IMR-90 (cell line): ENCODE data around the gene TRAF6. TPM values are rescaled to one million over a fixed set of nuclear protein-coding genes. Genes with fewer than 3 reads are reported as not detected.

Source experiments
- ATAC-seq: fragments of 200-7000 bp; cut with Tn5 transposase; 2 replicates; pipeline ENCODE4 v1.9.1; 2020; ENCODE audit warnings: low read depth, mild to moderate bottlenecking, moderate library complexity
- BruUV-seq: library from RNA; stranded (reverse); fragments of 400-500 nt; replicated peaks from 2 replicates; lab custom pipeline; 2021; lab: Mats Ljungman, UMichigan
- CTCF ChIA-PET: fragments of 300-600 bp; formaldehyde crosslinking; extraction: SDS; loops from one replicate; lab custom pipeline; 2021; ENCODE audit warnings: antibody characterized with exemption; lab: Yijun Ruan, JAX
- POLR2A ChIA-PET: fragments of 300-600 bp; sonication (Branson Sonifier 250); formaldehyde crosslinking; loops from one replicate; lab custom pipeline; 2022; ENCODE audit warnings: antibody characterized with exemption; ENCODE audit not compliant: unreplicated experiment; lab: Charles Lee
- DNase-seq: peaks from one replicate; pipeline ENCODE4 v3.0.0; 2013
- H2AFZ ChIP-seq: replicated peaks from 2 replicates; pipeline ENCODE3; 2013; ENCODE audit warnings: low read length, mild to moderate bottlenecking; ENCODE audit not compliant: poor library complexity
- H2AK5ac ChIP-seq: 2 replicates; pipeline ENCODE4 v1.6.1; 2013; ENCODE audit warnings: low read depth, low read length, inconsistent platforms
- H2AK9ac ChIP-seq: replicated peaks from 2 replicates; pipeline ENCODE3; 2013; ENCODE audit warnings: mild to moderate bottlenecking, low read depth, low read length, moderate library complexity; ENCODE audit not compliant: poor library complexity
- H2BK120ac ChIP-seq: 2 replicates; pipeline ENCODE4 v1.6.1; 2013; ENCODE audit warnings: low read depth, low read length, inconsistent platforms
- H2BK15ac ChIP-seq: 3 replicates; pipeline ENCODE4 v1.6.1; 2013; ENCODE audit warnings: low read depth, low read length, inconsistent platforms
- H2BK20ac ChIP-seq: 2 replicates; pipeline ENCODE4 v1.6.1; 2013; ENCODE audit warnings: low read depth, mild to moderate bottlenecking, inconsistent platforms, low read length, moderate library complexity
- H2BK5ac ChIP-seq: 2 replicates; pipeline ENCODE4 v1.6.1; 2013; ENCODE audit warnings: mild to moderate bottlenecking, low read depth, low read length, inconsistent platforms; ENCODE audit not compliant: poor library complexity, severe bottlenecking
- H3K14ac ChIP-seq: replicated peaks from 2 replicates; pipeline ENCODE4 v1.6.1; 2013; ENCODE audit warnings: low read depth, low read length, inconsistent platforms
- H3K18ac ChIP-seq: 2 replicates; pipeline ENCODE4 v1.6.1; 2013; ENCODE audit warnings: low read depth, low read length, control low read depth
- H3K23ac ChIP-seq: 2 replicates; pipeline ENCODE4 v1.6.1; 2013; ENCODE audit warnings: low read depth, low read length, inconsistent platforms
- H3K27ac ChIP-seq: 2 replicates; pipeline ENCODE4 v1.5.1; 2013; ENCODE audit warnings: mild to moderate bottlenecking, control low read depth, low read length; ENCODE audit not compliant: insufficient read depth
- H3K27me3 ChIP-seq: 2 replicates; pipeline ENCODE4 v1.6.1; 2013; ENCODE audit warnings: low read length; ENCODE audit not compliant: control insufficient read depth, insufficient read depth
- H3K36me3 ChIP-seq: 2 replicates; pipeline ENCODE4 v1.6.1; 2013; ENCODE audit warnings: low read length, mixed read lengths; ENCODE audit not compliant: control insufficient read depth, insufficient read depth
- H3K4ac ChIP-seq: 2 replicates; pipeline ENCODE4 v1.6.1; 2013; ENCODE audit warnings: low read depth, low read length, inconsistent platforms
- H3K4me1 ChIP-seq: 2 replicates; pipeline ENCODE4 v1.6.1; 2013; ENCODE audit warnings: low read length, mixed read lengths; ENCODE audit not compliant: control insufficient read depth, insufficient read depth
- H3K4me2 ChIP-seq: 2 replicates; pipeline ENCODE4 v1.6.1; 2013; ENCODE audit warnings: low read depth, mild to moderate bottlenecking, control low read depth, low read length, moderate library complexity
- H3K4me3 ChIP-seq: 2 replicates; pipeline ENCODE4 v1.5.1; 2013; ENCODE audit warnings: low read depth, mild to moderate bottlenecking, control low read depth, low read length, moderate library complexity; ENCODE audit not compliant: insufficient read depth
- H3K56ac ChIP-seq: 2 replicates; pipeline ENCODE4 v1.6.1; 2013; ENCODE audit warnings: low read length, inconsistent platforms; ENCODE audit not compliant: insufficient read depth; ENCODE audit errors: extremely low read depth
- H3K79me1 ChIP-seq, 2 experiments: 2 replicates each; pipeline ENCODE4 v1.6.1; 2013; ENCODE audit warnings: low read length in 2 of 2, inconsistent platforms in 1 of 2, low read depth in 1 of 2
- H3K9ac ChIP-seq: 2 replicates; pipeline ENCODE4 v1.6.1; 2013; ENCODE audit warnings: low read depth, low read length, control low read depth
- H3K9me1 ChIP-seq: 2 replicates; pipeline ENCODE4 v1.6.1; 2013; ENCODE audit warnings: low read length, inconsistent platforms; ENCODE audit not compliant: insufficient read depth
- H3K9me3 ChIP-seq: 2 replicates; pipeline ENCODE4 v1.6.1; 2013; ENCODE audit warnings: low read length; ENCODE audit not compliant: control insufficient read depth, insufficient read depth
- H4K20me1 ChIP-seq: 2 replicates; pipeline ENCODE4 v1.6.1; 2013; ENCODE audit warnings: low read length, inconsistent platforms; ENCODE audit not compliant: insufficient read depth
- H4K5ac ChIP-seq: 2 replicates; pipeline ENCODE4 v1.6.1; 2013; ENCODE audit warnings: mild to moderate bottlenecking, low read depth, low read length, control low read depth
- H4K8ac ChIP-seq, 2 experiments: 2 replicates each; pipeline ENCODE4 v1.6.1; 2013; ENCODE audit warnings: low read depth in 2 of 2, low read length in 2 of 2, control low read depth in 1 of 2, inconsistent platforms in 1 of 2
- H4K91ac ChIP-seq: 2 replicates; pipeline ENCODE4 v1.6.1; 2013; ENCODE audit warnings: low read depth, low read length, inconsistent platforms; ENCODE audit not compliant: insufficient read depth
- NFE2L2 ChIP-seq: fragments of 150-350 bp; IDR thresholded peaks from 2 replicates; pipeline ENCODE4 v1.6.1; 2016; ENCODE audit warnings: low read depth, mild to moderate bottlenecking, low read length
- USF2 ChIP-seq: fragments of 150-350 bp; IDR thresholded peaks from 2 replicates; pipeline ENCODE4 v1.6.1; 2017; ENCODE audit warnings: mild to moderate bottlenecking, antibody characterized with exemption, low read length, low read depth
- WGBS, 2 experiments: methylation state at CpG; one replicate each; pipeline versions ENCODE4 v1.1.5 to v1.1.7; 2013; ENCODE audit warnings: missing lambda C conversion rate in 2 of 2; ENCODE audit not compliant: insufficient read length in 1 of 2; ENCODE audit errors: extremely low coverage in 2 of 2; 5-methylcytosine and 5-hydroxymethylcytosine counted together
- dilution Hi-C: fragments of 300-500 bp; cut with HindIII; formaldehyde crosslinking; loops from one replicate; pipeline ENCODE4 v1.14.3; 2018; ENCODE audit warnings: low sequenced_read_pairs; ENCODE audit not compliant: unreplicated experiment
- in situ Hi-C: fragments of 300-500 bp; cut with MboI; formaldehyde crosslinking; loops from 3 replicates; pipeline ENCODE4 v1.14.3; 2019; ENCODE audit warnings: low sequenced_read_pairs, inconsistent platforms, mixed read lengths
- intact Hi-C: fragments of 100-400 bp; cut with micrococcal nuclease; formaldehyde crosslinking; loops from 2 replicates; pipeline ENCODE4 v1.10.0; 2022
- polyA plus RNA-seq, 3 experiments: library from polyadenylated mRNA; depleted of rRNA; stranded (reverse); fragments of >200 nt; gene quantifications; 2 replicates each; pipeline ENCODE4 v1.2.3, GENCODE V29; 2012; ENCODE audit warnings: low replicate concordance in 1 of 3
- total RNA-seq: library from RNA; depleted of rRNA; stranded (reverse); fragments of >200 nt; gene quantifications from 2 replicates; pipeline ENCODE4 v1.2.3, GENCODE V29; 2012
- TF ChIP-seq, protein P1 (sequence below): fragments of 150-350 bp; IDR thresholded peaks from 2 replicates; pipeline ENCODE4 v1.6.1; 2016; ENCODE audit warnings: low read depth, mild to moderate bottlenecking, low read length, moderate library complexity, borderline replicate concordance

Gene TRAF6
- total and polyA plus RNA-seq, 2 of the 4 experiments (the other 2 are of a cell fraction), result 6.0 to 17.6 TPM

DNA sequence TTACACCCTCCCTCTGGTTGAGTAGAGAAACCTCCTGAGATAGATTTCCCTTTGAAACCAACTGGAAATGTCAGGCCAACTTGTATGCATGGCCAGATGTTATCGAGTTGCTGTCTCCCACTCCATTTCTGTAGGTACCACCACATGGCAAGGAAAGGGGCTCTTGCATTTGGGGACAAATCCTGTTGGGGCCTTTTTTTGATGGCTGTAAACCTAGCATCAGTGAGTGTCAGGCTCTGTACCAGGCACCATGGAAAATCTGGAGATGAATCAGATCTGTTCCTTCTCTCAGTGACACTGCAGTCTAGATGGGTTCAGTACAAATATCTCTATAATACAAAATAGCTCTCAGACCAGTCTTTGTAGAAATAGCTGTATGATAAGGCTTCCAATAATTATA lies 58.4 kb downstream of the TRAF6 start (continued):
- TF ChIP-seq USF2, result no peak

DNA sequence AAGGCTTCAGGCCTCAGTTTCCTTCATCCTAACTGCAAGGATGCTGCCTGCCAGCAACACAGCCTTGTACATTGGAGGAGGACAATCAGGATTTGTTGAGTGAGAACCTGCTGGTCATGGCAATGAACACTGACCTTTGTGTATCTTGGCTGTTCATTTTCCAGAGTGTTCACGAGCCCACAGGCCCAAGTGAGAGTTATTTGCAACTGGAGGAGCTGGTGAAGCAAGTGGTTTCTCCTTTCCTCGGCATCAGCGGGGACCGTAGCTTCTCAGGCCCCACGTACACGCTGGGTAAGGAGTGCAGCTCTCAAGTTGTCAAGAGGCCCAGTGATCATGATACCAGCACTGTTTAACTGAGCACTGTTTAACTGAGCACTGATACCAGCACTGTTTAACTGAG lies 59.0 kb downstream of the TRAF6 start:
- H3K56ac ChIP-seq, result no peak overlapping the region

More for the DNA sequence above, 59.0 kb downstream of the TRAF6 start:
- H3K4ac ChIP-seq, result peak overlapping the region; percentile 48; the same call in 1 of the 2 replicates
- ATAC-seq, result no peak
- no peaks in the 10 kb centered on the region for H3K9me3 ChIP-seq
- no peak overlapping the region for H2BK120ac ChIP-seq
- dilution Hi-C loops, result no loop called here
- no peak overlapping the region for H3K4me2 ChIP-seq
- peaks cover 0 to 9% of the 10 kb centered on the region in 2 experiments; a peak in 1 of 4 replicates for H3K79me1 ChIP-seq
- H4K8ac ChIP-seq, result peak overlapping the region in 1 of 2 experiments; percentile 5; a peak in 1 of 4 replicates
- H3K4me1 ChIP-seq, result peaks cover 35% of the 10 kb centered on the region
- 0 out of 2 replicates have a peak overlapping the region, but pooled peaks have one; percentile 34 for H3K14ac ChIP-seq
- ChIA-PET POLR2A (no interaction called here), CTCF (no interaction called here)
- no TSS peak for BruUV-seq
- no peak overlapping the region for H3K9ac ChIP-seq
- no peak overlapping the region for H2BK15ac ChIP-seq
- H3K27me3 ChIP-seq, result no peaks in the 10 kb centered on the region
- H3K4me3 ChIP-seq, result no peak overlapping the region
- no peak overlapping the region for H2BK5ac ChIP-seq
- no peak for DNase-seq
- no peak for TF ChIP-seq NFE2L2
- TF ChIP-seq, protein P1, sequence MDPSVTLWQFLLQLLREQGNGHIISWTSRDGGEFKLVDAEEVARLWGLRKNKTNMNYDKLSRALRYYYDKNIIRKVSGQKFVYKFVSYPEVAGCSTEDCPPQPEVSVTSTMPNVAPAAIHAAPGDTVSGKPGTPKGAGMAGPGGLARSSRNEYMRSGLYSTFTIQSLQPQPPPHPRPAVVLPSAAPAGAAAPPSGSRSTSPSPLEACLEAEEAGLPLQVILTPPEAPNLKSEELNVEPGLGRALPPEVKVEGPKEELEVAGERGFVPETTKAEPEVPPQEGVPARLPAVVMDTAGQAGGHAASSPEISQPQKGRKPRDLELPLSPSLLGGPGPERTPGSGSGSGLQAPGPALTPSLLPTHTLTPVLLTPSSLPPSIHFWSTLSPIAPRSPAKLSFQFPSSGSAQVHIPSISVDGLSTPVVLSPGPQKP, result no peak
- peak overlapping the region; percentile 16 for H2AFZ ChIP-seq
- peak overlapping the region; percentile 48 for H2AK9ac ChIP-seq
- 100% methylated on average over 6 of the region's 6 CpGs; no CpG with 5 or more reads in 1 of the 2 experiments for WGBS, 2 experiments
- peak overlapping the region; percentile 35; the same call in 1 of the 2 replicates for H2AK5ac ChIP-seq
- H4K91ac ChIP-seq, result peak overlapping the region; percentile 5; the same call in 1 of the 2 replicates
- no peaks in the 10 kb centered on the region for H3K36me3 ChIP-seq
- H4K20me1 ChIP-seq, result no peaks in the 10 kb centered on the region
- peak overlapping the region; percentile 62; the same call in 1 of the 2 replicates for H2BK20ac ChIP-seq
- H3K27ac ChIP-seq, result no peak overlapping the region
- in situ Hi-C loops, result loop anchor here (25.0 kb wide), 1 partner anchor 839 kb away; the partner anchor contains the start of gene FJX1
- peaks cover 29% of the 10 kb centered on the region for H3K9me1 ChIP-seq
- 0 out of 2 replicates have a peak overlapping the region, but pooled peaks have one; percentile 43 for H3K23ac ChIP-seq
- intact Hi-C loops, result no loop called here
- H3K18ac ChIP-seq, result no peak overlapping the region
- no peak overlapping the region; the same call in 1 of the 2 replicates for H4K5ac ChIP-seq
